ENCODE data around the gene ALDH1B1.
"Not testable (repeated sequence)": the region's sequence is repeated elsewhere in the genome, so short reads cannot be mapped to it uniquely, and the experiment has no call there.

The ALDH1B1 gene

GRCh38 chr9:38375572-38375963, 16.9 kb upstream of the ALDH1B1 start:
- TF ChIP-seq EZH2 (IDR thresholded peaks at IDR 0.05; ENCODE audit: borderline replicate concordance, low read depth, low read length, severe bottlenecking) = no peak
- TF ChIP-seq CTCF (IDR thresholded peaks at IDR 0.05; ENCODE audit: borderline replicate concordance, extremely low read depth, low read length, poor library complexity, severe bottlenecking) = no peak
- Histone ChIP-seq H3K27me3 (ENCODE audit: insufficient read depth, low read length, poor library complexity) (no peaks in the 10 kb centered on the region), H3K9me3 (ENCODE audit: insufficient read depth, low read length, severe bottlenecking) (no peaks in the 10 kb centered on the region), H3K9ac (ENCODE audit: low read depth, low read length) (no peak overlapping the region), H4K20me1 (ENCODE audit: insufficient read depth, low read length) (no peaks in the 10 kb centered on the region), H3K27ac (ENCODE audit: low read length) (no peak overlapping the region), H2AFZ (ENCODE audit: low read depth, low read length) (no peak overlapping the region), H3K4me1 (ENCODE audit: insufficient read depth, low read length) (no peaks in the 10 kb centered on the region), H3K36me3 (ENCODE audit: insufficient read depth, low read length) (no peaks in the 10 kb centered on the region), H3K4me3 (ENCODE audit: low read depth in 1 of 2, low read length in 2 of 2) (no peak overlapping the region), H3K79me2 (ENCODE audit: insufficient read depth, low read length) (no peaks in the 10 kb centered on the region), H3K4me2 (ENCODE audit: insufficient read depth, low read length) (no peak overlapping the region)
- no peak for DNase-seq
- ATAC-seq (ENCODE audit: insufficient read depth, low read depth) = no peak

GRCh38 chr9:38376021-38376670, 16.4 kb upstream of the ALDH1B1 start:
- TF ChIP-seq CTCF (IDR thresholded peaks at IDR 0.05; ENCODE audit: borderline replicate concordance, extremely low read depth, low read length, poor library complexity, severe bottlenecking) (no peak), EZH2 (IDR thresholded peaks at IDR 0.05; ENCODE audit: borderline replicate concordance, low read depth, low read length, severe bottlenecking) (no peak)
- Histone ChIP-seq H3K9ac (ENCODE audit: low read depth, low read length) (no peak overlapping the region), H3K36me3 (ENCODE audit: insufficient read depth, low read length) (no peaks in the 10 kb centered on the region), H3K27me3 (ENCODE audit: insufficient read depth, low read length, poor library complexity) (no peaks in the 10 kb centered on the region), H3K4me1 (ENCODE audit: insufficient read depth, low read length) (no peaks in the 10 kb centered on the region), H3K9me3 (ENCODE audit: insufficient read depth, low read length, severe bottlenecking) (no peaks in the 10 kb centered on the region), H4K20me1 (ENCODE audit: insufficient read depth, low read length) (no peaks in the 10 kb centered on the region), H3K27ac (ENCODE audit: low read length) (no peak overlapping the region), H3K79me2 (ENCODE audit: insufficient read depth, low read length) (no peaks in the 10 kb centered on the region), H2AFZ (ENCODE audit: low read depth, low read length) (no peak overlapping the region), H3K4me2 (ENCODE audit: insufficient read depth, low read length) (no peak overlapping the region), H3K4me3 (ENCODE audit: low read depth in 1 of 2, low read length in 2 of 2) (no peak overlapping the region)
- no peak for ATAC-seq (ENCODE audit: insufficient read depth, low read depth)
- no peak for DNase-seq

- not testable (repeated sequence) for H3K9me3 ChIP-seq (ENCODE audit: insufficient read depth, low read length, severe bottlenecking); H3K4me1 ChIP-seq (ENCODE audit: insufficient read depth, low read length); H3K36me3 ChIP-seq (ENCODE audit: insufficient read depth, low read length); H3K4me3 ChIP-seq (ENCODE audit: low read depth in 1 of 2, low read length in 2 of 2); H3K79me2 ChIP-seq (ENCODE audit: insufficient read depth, low read length); H3K27me3 ChIP-seq (ENCODE audit: insufficient read depth, low read length, poor library complexity); H3K27ac ChIP-seq (ENCODE audit: low read length); H3K9ac ChIP-seq (ENCODE audit: low read depth, low read length); DNase-seq; H3K4me2 ChIP-seq (ENCODE audit: insufficient read depth, low read length); ATAC-seq (ENCODE audit: insufficient read depth, low read depth); H4K20me1 ChIP-seq (ENCODE audit: insufficient read depth, low read length); H2AFZ ChIP-seq (ENCODE audit: low read depth, low read length)
These were observed 15.0 kb upstream of the ALDH1B1 start for GRCh38 chr9:38377336-38378083.

- no peaks in the 10 kb centered on the region for H3K36me3 ChIP-seq (ENCODE audit: insufficient read depth, low read length)
- H4K20me1 ChIP-seq (ENCODE audit: insufficient read depth, low read length) = no peaks in the 10 kb centered on the region
- no peaks in the 10 kb centered on the region for H3K4me1 ChIP-seq (ENCODE audit: insufficient read depth, low read length)
- H2AFZ ChIP-seq (ENCODE audit: low read depth, low read length) = no peak overlapping the region
- H3K9ac ChIP-seq (ENCODE audit: low read depth, low read length) = no peak overlapping the region
- H3K4me2 ChIP-seq (ENCODE audit: insufficient read depth, low read length) = no peak overlapping the region
- no peak overlapping the region for H3K27ac ChIP-seq (ENCODE audit: low read length)
- H3K79me2 ChIP-seq (ENCODE audit: insufficient read depth, low read length) = no peaks in the 10 kb centered on the region
- DNase-seq (no peak), ATAC-seq (ENCODE audit: insufficient read depth, low read depth) (no peak)
- no peak overlapping the region for H3K4me3 ChIP-seq (ENCODE audit: low read depth in 1 of 2, low read length in 2 of 2)
- peaks cover 7% of the 10 kb centered on the region for H3K9me3 ChIP-seq (ENCODE audit: insufficient read depth, low read length, severe bottlenecking)
- no peaks in the 10 kb centered on the region for H3K27me3 ChIP-seq (ENCODE audit: insufficient read depth, low read length, poor library complexity)
- TF ChIP-seq CTCF (IDR thresholded peaks at IDR 0.05; ENCODE audit: borderline replicate concordance, extremely low read depth, low read length, poor library complexity, severe bottlenecking) (no peak), EZH2 (IDR thresholded peaks at IDR 0.05; ENCODE audit: borderline replicate concordance, low read depth, low read length, severe bottlenecking) (no peak)
These were observed 12.2 kb upstream of the ALDH1B1 start for GRCh38 chr9:38380230-38380871.

Data from DND-41 (cell line).